SK-N-SH treated with all-trans-retinoic acid at 6 μM for 48 hours (cell line): ENCODE results near the gene SCD5.

Experiments
- ARNTL ChIP-seq: fragments of 450-650 bp; formaldehyde crosslinking; IDR thresholded peaks from 2 replicates; pipeline ENCODE4 v1.5.0; 2020; ENCODE audit warnings: low read depth, mild to moderate bottlenecking, moderate library complexity, borderline replicate concordance
- POU6F1 ChIP-seq: fragments of 250-450 bp; sonication (Bioruptor Pico); IDR thresholded peaks from 2 replicates; pipeline ENCODE4 v1.8.0; 2021; ENCODE audit warnings: low read depth, mild to moderate bottlenecking, moderate library complexity, borderline replicate concordance
- PPARA ChIP-seq: fragments of 250-450 bp; sonication (Bioruptor Pico); IDR thresholded peaks from 2 replicates; pipeline ENCODE4 v1.5.0; 2020; ENCODE audit warnings: mild to moderate bottlenecking, borderline replicate concordance
- RARB ChIP-seq: fragments of 250-450 bp; sonication (Bioruptor Pico); IDR thresholded peaks from 2 replicates; pipeline ENCODE4 v1.8.0; 2021; ENCODE audit warnings: mild to moderate bottlenecking, moderate library complexity
- TOX ChIP-seq: fragments of 250-450 bp; sonication (Bioruptor Pico); IDR thresholded peaks from 2 replicates; pipeline ENCODE4 v1.8.0; 2021; ENCODE audit warnings: mild to moderate bottlenecking, moderate library complexity, borderline replicate concordance
- ZC3H10 ChIP-seq: fragments of 250-450 bp; sonication (Bioruptor Pico); IDR thresholded peaks from 2 replicates; pipeline ENCODE4 v1.5.1; 2021; ENCODE audit warnings: mild to moderate bottlenecking, moderate library complexity
- ZNF565 ChIP-seq: fragments of 450-650 bp; formaldehyde crosslinking; conservative IDR thresholded peaks from 2 replicates; pipeline ENCODE4 v1.5.0; 2020; ENCODE audit warnings: low read depth, mild to moderate bottlenecking, moderate library complexity
- TF ChIP-seq, protein P1 (sequence below): fragments of 250-450 bp; sonication (Bioruptor Pico); IDR thresholded peaks from 2 replicates; pipeline ENCODE4 v1.8.0; 2020; ENCODE audit warnings: mild to moderate bottlenecking, moderate library complexity, borderline replicate concordance

DNA sequence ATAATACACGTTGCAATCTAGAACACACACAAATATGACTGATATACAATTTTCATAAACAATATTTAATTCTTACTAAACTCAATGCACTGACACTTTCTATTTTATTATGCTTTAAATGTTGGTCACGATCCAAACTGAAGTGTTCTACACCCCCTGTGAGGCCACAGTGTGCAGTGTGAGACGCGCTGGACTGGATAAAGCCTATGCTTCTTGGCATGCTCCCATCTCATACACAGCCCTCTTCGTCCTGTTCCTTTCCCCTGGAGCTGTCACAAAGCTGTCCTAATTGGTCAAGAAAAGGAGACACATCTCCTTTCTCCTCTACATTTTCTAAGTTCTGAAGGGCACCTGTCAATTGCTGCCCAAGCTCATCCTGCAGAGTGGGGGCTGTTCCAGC lies 72.0 kb downstream of the SCD5 start:
- TF ChIP-seq TOX (CRISPR knock-in tag) (no peak), POU6F1 (CRISPR knock-in tag) (no peak), ZNF565 (no peak), ARNTL (CRISPR knock-in tag) (no peak), ZC3H10 (no peak), PPARA (CRISPR knock-in tag) (no peak), RARB (no peak)
- TF ChIP-seq, protein P1, sequence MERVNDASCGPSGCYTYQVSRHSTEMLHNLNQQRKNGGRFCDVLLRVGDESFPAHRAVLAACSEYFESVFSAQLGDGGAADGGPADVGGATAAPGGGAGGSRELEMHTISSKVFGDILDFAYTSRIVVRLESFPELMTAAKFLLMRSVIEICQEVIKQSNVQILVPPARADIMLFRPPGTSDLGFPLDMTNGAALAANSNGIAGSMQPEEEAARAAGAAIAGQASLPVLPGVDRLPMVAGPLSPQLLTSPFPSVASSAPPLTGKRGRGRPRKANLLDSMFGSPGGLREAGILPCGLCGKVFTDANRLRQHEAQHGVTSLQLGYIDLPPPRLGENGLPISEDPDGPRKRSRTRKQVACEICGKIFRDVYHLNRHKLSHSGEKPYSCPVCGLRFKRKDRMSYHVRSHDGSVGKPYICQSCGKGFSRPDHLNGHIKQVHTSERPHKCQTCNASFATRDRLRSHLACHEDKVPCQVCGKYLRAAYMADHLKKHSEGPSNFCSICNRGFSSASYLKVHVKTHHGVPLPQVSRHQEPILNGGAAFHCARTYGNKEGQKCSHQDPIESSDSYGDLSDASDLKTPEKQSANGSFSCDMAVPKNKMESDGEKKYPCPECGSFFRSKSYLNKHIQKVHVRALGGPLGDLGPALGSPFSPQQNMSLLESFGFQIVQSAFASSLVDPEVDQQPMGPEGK = no peak
